ENCODE measurements around the gene MYBPH. TPM values are rescaled to one million over a fixed set of nuclear protein-coding genes. Genes with fewer than 3 reads are reported as not detected.

Gene MYBPH
- total RNA-seq, 2 donors from 2014 or later = not detected

DNA sequence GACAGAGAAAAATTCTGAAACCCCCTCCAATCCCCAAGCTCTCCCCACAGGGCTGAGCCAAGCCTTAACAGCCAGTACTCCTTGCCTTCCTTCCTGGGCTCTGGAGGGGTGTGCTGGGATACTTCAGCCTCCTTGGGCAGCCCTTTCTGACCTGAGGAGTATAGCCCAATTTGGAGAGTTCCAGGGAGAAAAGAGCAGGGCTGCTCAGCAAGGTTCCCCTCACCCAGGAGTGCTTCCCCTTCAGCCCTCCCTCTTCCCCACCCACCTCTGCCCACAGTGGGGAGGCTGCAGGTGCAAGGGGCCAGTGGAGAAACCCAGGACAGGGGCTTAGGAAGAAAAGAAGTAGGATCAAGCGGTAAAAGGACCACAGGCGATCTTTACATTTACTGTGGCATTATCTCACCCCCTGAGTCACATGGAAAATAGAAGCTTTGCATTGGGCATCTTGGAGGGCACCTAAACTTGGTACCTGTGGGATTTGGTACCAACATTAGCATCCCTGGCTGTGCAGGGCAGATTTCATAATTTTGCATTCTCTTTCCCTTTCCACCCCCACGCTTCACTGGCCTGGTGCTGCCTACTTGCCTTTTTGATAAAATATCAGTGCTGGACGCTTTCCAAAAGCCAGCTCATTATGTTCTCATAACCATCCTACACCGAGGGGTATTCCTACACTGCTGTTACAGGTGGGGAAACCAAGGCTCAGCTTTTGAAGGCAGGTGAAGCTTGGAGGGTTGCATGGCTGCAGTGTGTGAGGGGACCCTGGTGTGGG, 50.9 kb downstream of the MYBPH start:
- Histone ChIP-seq H3K4me3 (no peak overlapping the region), H3K27ac (no peak overlapping the region), H3K36me3 (no peaks in the 10 kb centered on the region), H3K27me3 (peaks cover 19% of the 10 kb centered on the region), H3K4me1 (no peaks in the 10 kb centered on the region), H3K9me3 (no peaks in the 10 kb centered on the region), H3K9ac (ENCODE audit: low read depth in 2 of 2, low read length in 2 of 2) (no peak overlapping the region)
- TF ChIP-seq, protein P1, sequence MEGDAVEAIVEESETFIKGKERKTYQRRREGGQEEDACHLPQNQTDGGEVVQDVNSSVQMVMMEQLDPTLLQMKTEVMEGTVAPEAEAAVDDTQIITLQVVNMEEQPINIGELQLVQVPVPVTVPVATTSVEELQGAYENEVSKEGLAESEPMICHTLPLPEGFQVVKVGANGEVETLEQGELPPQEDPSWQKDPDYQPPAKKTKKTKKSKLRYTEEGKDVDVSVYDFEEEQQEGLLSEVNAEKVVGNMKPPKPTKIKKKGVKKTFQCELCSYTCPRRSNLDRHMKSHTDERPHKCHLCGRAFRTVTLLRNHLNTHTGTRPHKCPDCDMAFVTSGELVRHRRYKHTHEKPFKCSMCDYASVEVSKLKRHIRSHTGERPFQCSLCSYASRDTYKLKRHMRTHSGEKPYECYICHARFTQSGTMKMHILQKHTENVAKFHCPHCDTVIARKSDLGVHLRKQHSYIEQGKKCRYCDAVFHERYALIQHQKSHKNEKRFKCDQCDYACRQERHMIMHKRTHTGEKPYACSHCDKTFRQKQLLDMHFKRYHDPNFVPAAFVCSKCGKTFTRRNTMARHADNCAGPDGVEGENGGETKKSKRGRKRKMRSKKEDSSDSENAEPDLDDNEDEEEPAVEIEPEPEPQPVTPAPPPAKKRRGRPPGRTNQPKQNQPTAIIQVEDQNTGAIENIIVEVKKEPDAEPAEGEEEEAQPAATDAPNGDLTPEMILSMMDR (IDR thresholded peaks at IDR 0.05) = no peak
- intact Hi-C loops (cut with DNase I) = no loop called here
- DNase-seq = no peak

- H3K9me3 ChIP-seq = no peaks in the 10 kb centered on the region
- no peak for DNase-seq
- H3K27ac ChIP-seq = no peak overlapping the region
- no peak overlapping the region for H3K9ac ChIP-seq (ENCODE audit: low read depth in 2 of 2, low read length in 2 of 2)
- TF ChIP-seq, protein P1 (IDR thresholded peaks at IDR 0.05) = no peak
- peaks cover 19% of the 10 kb centered on the region for H3K27me3 ChIP-seq
- intact Hi-C loops (cut with DNase I) = no loop called here
- H3K4me3 ChIP-seq = no peak overlapping the region
- no peaks in the 10 kb centered on the region for H3K4me1 ChIP-seq
- H3K36me3 ChIP-seq = no peaks in the 10 kb centered on the region
Measured at GRCh38 chr1:203124011-203124410, 51.6 kb downstream of the MYBPH start.

GRCh38 chr1:203122159-203122558, 53.5 kb downstream of the MYBPH start:
- Histone ChIP-seq H3K36me3 (no peaks in the 10 kb centered on the region), H3K9me3 (no peaks in the 10 kb centered on the region), H3K27ac (no peak overlapping the region), H3K9ac (ENCODE audit: low read depth in 2 of 2, low read length in 2 of 2) (no peak overlapping the region), H3K27me3 (peaks cover 7% of the 10 kb centered on the region), H3K4me3 (no peak overlapping the region), H3K4me1 (no peaks in the 10 kb centered on the region)
- intact Hi-C loops (cut with DNase I) = no loop called here
- DNase-seq = no peak
- TF ChIP-seq, protein P1 (IDR thresholded peaks at IDR 0.05) = no peak

GRCh38 chr1:203121186-203122015, 54.2 kb downstream of the MYBPH start:
- TF ChIP-seq, protein P1 (IDR thresholded peaks at IDR 0.05) = no peak
- Histone ChIP-seq H3K36me3 (no peaks in the 10 kb centered on the region), H3K27ac (no peak overlapping the region), H3K9me3 (no peaks in the 10 kb centered on the region), H3K27me3 (no peaks in the 10 kb centered on the region), H3K9ac (ENCODE audit: low read depth in 2 of 2, low read length in 2 of 2) (no peak overlapping the region), H3K4me1 (no peaks in the 10 kb centered on the region), H3K4me3 (no peak overlapping the region)
- no peak for DNase-seq
- intact Hi-C loops (cut with DNase I) = no loop called here

DNA sequence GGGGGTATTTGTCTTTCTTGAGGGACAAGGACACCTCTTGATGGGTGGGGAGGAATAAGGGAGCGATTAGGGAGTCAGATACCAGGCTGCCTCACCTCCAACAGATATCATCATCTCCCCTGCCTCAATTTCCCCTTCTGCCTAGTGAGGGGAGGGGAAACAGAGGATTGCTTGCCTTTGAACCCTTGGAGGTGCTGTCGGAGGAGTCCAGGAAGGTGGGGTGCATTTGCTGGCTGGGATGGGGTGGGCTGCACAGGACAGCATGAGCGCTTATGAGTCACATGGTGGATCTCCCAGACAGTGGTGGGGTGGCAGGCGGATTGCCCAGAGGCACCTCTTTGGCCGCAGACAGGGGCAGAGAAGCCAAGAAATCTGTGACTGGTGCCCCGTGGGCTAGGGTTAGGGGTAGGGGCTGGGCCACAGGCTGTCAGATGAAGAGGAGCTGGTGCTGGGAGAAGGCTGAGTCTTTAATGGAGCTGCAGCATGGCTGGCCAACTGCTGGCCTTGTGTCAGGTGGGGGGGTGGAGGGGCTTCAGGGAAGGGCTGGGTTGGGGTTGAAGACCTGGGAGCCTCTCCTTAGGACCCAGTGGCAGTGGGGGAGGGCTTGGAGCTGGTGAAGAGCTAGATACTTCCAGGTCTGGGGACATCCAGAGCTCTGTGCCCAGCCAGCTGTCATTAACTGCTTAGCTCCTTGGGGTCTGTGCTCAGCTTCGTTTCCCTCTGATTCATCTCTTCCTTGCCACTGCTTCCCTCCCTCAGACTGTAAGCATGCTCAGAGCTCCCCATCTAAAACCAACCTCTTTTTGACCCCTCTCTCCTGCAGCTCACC, 55.1 kb downstream of the MYBPH start:
- Histone ChIP-seq H3K36me3 (no peaks in the 10 kb centered on the region), H3K27me3 (no peaks in the 10 kb centered on the region), H3K9ac (ENCODE audit: low read depth in 2 of 2, low read length in 2 of 2) (no peak overlapping the region), H3K27ac (no peak overlapping the region), H3K4me3 (no peak overlapping the region), H3K4me1 (no peaks in the 10 kb centered on the region), H3K9me3 (no peaks in the 10 kb centered on the region)
- TF ChIP-seq, protein P1 (IDR thresholded peaks at IDR 0.05) = no peak
- DNase-seq = no peak
- intact Hi-C loops (cut with DNase I) = no loop called here
